K562 (cell line): Measurements from ENCODE around the gene BEST1. TPM values are rescaled to one million over a fixed set of nuclear protein-coding genes. Genes with fewer than 3 reads are reported as not detected.

Source experiments
- CAMTA2 ChIP-seq: fragments of 250-450 bp; sonication (Bioruptor Pico); conservative IDR thresholded peaks from 2 replicates; pipeline ENCODE4 v1.5.1; 2022
- DIDO1 ChIP-seq: fragments of 450-650 bp; IDR thresholded peaks from 2 replicates; pipeline ENCODE4 v1.6.1; 2016; ENCODE audit warnings: low read depth, missing biosample characterization, missing genetic modification characterization
- KHSRP ChIP-seq: fragments of 450-650 bp; IDR thresholded peaks from 2 replicates; pipeline ENCODE4 v1.6.1; 2017
- PHB2 ChIP-seq: fragments of 450-650 bp; IDR thresholded peaks from 2 replicates; pipeline ENCODE4 v1.6.1; 2017; ENCODE audit warnings: low read depth
- ZBTB40 ChIP-seq, 2 experiments: fragments of 450-650 bp in 1 of 2; sonication (generic) in 1 of 2; formaldehyde crosslinking in 1 of 2; IDR thresholded peaks; 2 replicates each; pipeline versions ENCODE4 v1.7.1 to v1.9.0; 2016 to 2022; ENCODE audit warnings: inconsistent platforms in 1 of 2, mild to moderate bottlenecking in 1 of 2, missing genetic modification reagents in 1 of 2
- ZNF184 ChIP-seq: sonication (generic); formaldehyde crosslinking; IDR thresholded peaks from 2 replicates; pipeline ENCODE4 v1.5.0; 2020; ENCODE audit warnings: missing genetic modification reagents
- ZNF280A ChIP-seq: fragments of 450-650 bp; IDR thresholded peaks from 2 replicates; pipeline ENCODE4 v1.6.1; 2018; ENCODE audit warnings: mild to moderate bottlenecking, low read depth; ENCODE audit not compliant: partially characterized antibody
- ZSCAN29 ChIP-seq: fragments of 450-650 bp; IDR thresholded peaks from 2 replicates; pipeline ENCODE4 v1.6.1; 2017
- polyA plus RNA-seq, 8 experiments: library from polyadenylated mRNA; depleted of rRNA in 4 of 8; stranded (reverse) in 5 of 8; unstranded in 3 of 8; fragments of >200 nt; fragmentation: Nextera tagmentation in 2 of 8; fragmentation: Illumina TruSeq in 1 of 8; extraction: Ambion mirVana in 2 of 8; extraction: Trizol in 1 of 8; gene quantifications; 2 replicates each; pipeline versions ENCODE4 v1.2.1 to v1.2.3, GENCODE V29; 2011 to 2014; ENCODE audit warnings: inconsistent platforms in 1 of 8, missing spikeins in 1 of 8
- total RNA-seq, 7 experiments: library from RNA; depleted of rRNA in 6 of 7; stranded (reverse); fragments of >200 nt in 6 of 7; fragmentation: Illumina TruSeq in 2 of 7; extraction: Trizol in 2 of 7; gene quantifications; 2 replicates each; pipeline versions ENCODE4 v1.2.1 to v1.2.3, GENCODE V29; 2011 to 2021; ENCODE audit warnings: low replicate concordance in 1 of 7
- TF ChIP-seq, protein P1 (sequence below): sonication (generic); formaldehyde crosslinking; IDR thresholded peaks from 2 replicates; pipeline ENCODE4 v1.8.0; 2022; ENCODE audit warnings: mild to moderate bottlenecking, missing genetic modification reagents, borderline replicate concordance
- TF ChIP-seq, protein P2 (sequence below): fragments of 250-450 bp; sonication (Bioruptor Pico); IDR thresholded peaks from 2 replicates; pipeline ENCODE4 v1.5.0; 2021; ENCODE audit warnings: mild to moderate bottlenecking, moderate library complexity

BEST1 gene
- total and polyA plus RNA-seq, 9 of the 15 experiments (the other 6 are each of a cell fraction or from before 2014, with no cell fraction given) = 0.07 to 1.3 (median 0.40) TPM

GRCh38 chr11:61964058-61964665 lies 14.0 kb downstream of the BEST1 start (continued):
- TF ChIP-seq, protein P1, sequence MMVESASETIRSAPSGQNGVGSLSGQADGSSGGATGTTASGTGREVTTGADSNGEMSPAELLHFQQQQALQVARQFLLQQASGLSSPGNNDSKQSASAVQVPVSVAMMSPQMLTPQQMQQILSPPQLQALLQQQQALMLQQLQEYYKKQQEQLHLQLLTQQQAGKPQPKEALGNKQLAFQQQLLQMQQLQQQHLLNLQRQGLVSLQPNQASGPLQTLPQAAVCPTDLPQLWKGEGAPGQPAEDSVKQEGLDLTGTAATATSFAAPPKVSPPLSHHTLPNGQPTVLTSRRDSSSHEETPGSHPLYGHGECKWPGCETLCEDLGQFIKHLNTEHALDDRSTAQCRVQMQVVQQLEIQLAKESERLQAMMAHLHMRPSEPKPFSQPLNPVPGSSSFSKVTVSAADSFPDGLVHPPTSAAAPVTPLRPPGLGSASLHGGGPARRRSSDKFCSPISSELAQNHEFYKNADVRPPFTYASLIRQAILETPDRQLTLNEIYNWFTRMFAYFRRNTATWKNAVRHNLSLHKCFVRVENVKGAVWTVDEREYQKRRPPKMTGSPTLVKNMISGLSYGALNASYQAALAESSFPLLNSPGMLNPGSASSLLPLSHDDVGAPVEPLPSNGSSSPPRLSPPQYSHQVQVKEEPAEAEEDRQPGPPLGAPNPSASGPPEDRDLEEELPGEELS = no peak
- TF ChIP-seq ZBTB40 (IDR thresholded peaks at IDR 0.05) (no peak), ZBTB40 (CRISPR knock-in tag; IDR thresholded peaks at IDR 0.05) (no peak), CAMTA2 (CRISPR knock-in tag) (peak; percentile 95), ZSCAN29 (no peak), DIDO1 (no peak), KHSRP (peak; percentile 80), ZNF280A (no peak), PHB2 (no peak), ZNF184 (CRISPR knock-in tag) (no peak)
- TF ChIP-seq, protein P2, sequence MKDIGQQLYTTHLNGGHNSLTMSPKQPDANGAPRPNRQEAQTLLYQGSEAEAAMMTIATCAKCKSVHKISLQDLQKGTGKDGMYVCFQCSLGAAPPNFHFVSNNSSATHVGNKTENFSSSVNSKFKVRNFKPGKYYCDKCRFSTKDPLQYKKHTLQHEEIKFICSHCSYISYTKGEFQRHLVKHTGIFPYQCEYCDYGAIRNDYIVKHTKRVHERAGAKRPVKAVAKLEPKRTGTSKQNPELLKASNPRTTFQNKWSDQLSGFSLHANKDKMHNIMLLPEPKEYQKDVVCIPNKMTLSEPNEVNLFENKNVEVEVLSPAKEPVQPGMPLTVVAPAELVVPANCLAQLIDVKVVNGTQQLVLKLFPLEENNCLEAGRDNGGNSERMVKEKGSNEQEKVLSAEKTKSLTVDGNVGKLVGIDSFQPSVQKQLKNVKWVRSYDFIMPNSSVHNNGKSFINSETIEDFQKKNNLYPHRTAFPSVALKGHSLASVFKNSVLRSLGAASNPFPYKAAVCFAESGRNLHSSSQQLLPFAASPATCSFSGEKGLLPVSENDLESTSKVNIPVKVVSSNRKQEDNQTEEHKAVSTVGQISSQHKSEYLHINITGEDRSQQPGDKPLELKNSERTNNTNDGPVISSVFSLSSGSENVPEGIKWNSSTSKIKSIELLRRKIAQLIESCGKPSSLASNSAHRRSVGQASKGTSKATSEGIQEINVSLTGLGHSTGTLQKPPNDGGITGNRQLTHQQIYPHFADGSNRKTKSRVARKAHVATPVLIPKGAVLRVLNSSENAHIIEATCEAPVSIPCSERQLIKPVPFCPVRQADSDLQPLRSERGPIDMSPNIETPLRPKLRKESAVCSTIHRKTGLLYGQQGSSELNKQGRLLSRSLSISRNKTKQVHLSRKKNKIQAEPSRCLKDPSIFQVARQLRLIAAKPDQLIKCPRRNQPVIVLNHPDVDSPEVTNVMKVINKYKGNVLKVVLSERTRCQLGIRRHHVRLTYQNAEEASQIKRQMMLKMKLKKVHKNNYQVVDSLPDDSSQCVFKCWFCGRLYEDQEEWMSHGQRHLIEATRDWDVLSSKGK (CRISPR knock-in tag) = peak; percentile 55; the same call in 1 of the 2 replicates
